HK-2 (cell line): ENCODE measurements around the gene ANKRD23.
A peak's percentile ranks its signal among the peaks of the same experiment; 100 is the strongest.
"Not testable (repeated sequence)": the region's sequence is repeated elsewhere in the genome, so short reads cannot be mapped to it uniquely, and the experiment has no call there.

ENCODE experiments used
- DNase-seq: peaks from one replicate; pipeline ENCODE4 v3.0.0-alpha.2; 2018; ENCODE audit not compliant: unreplicated experiment

Gene ANKRD23

GRCh38 chr2:96863575-96864342 lies 19.9 kb upstream of the ANKRD23 start:
- DNase-seq, result no peak

- not testable (repeated sequence) for DNase-seq
These were observed 19.2 kb upstream of the ANKRD23 start for GRCh38 chr2:96863056-96863455.

- no peak for DNase-seq
These were observed 17.3 kb upstream of the ANKRD23 start for GRCh38 chr2:96861074-96861473.

- no peak for DNase-seq
These were observed 16.5 kb upstream of the ANKRD23 start for GRCh38 chr2:96860065-96861029.

- no peak for DNase-seq
These were observed 15.9 kb upstream of the ANKRD23 start for GRCh38 chr2:96859681-96860064.

- DNase-seq, result no peak
These were observed 15.4 kb upstream of the ANKRD23 start for GRCh38 chr2:96859099-96859649.

- DNase-seq, result peak; percentile 99
These were observed 14.0 kb upstream of the ANKRD23 start, which contains the start of gene ANKRD39 for GRCh38 chr2:96857667-96858372. ANKRD39 (minus strand) TSS chr2:96858016; CDS start chr2:96857987, 29 bp downstream.

GRCh38 chr2:96856776-96857666 lies 13.2 kb upstream of the ANKRD23 start:
- DNase-seq, result peak; percentile 42

GRCh38 chr2:96853321-96853720 lies 9.5 kb upstream of the ANKRD23 start:
- no peak for DNase-seq

GRCh38 chr2:96852667-96853066 lies 8.8 kb upstream of the ANKRD23 start:
- DNase-seq, result no peak

GRCh38 chr2:96848264-96848663 lies 4.4 kb upstream of the ANKRD23 start:
- no peak for DNase-seq

GRCh38 chr2:96847586-96847985 lies 3.8 kb upstream of the ANKRD23 start:
- no peak for DNase-seq

- DNase-seq, result no peak
These were observed 3.0 kb upstream of the ANKRD23 start for GRCh38 chr2:96846825-96847224.

- DNase-seq, result no peak
These were observed 586 bp upstream of the ANKRD23 start for GRCh38 chr2:96844405-96844808.

GRCh38 chr2:96842600-96842999 lies 1.2 kb downstream of the ANKRD23 start:
- no peak for DNase-seq

- no peak for DNase-seq
These were observed 1.9 kb downstream of the ANKRD23 start for GRCh38 chr2:96841701-96842495.

- no peak for DNase-seq
These were observed 3.7 kb downstream of the ANKRD23 start for GRCh38 chr2:96839875-96840850.

GRCh38 chr2:96839293-96839874 lies 4.4 kb downstream of the ANKRD23 start:
- no peak for DNase-seq
